Endothelial cell of umbilical vein (primary cell): ENCODE data around the gene DDAH2.

Experiments
- MAX ChIP-seq: IDR thresholded peaks from 2 replicates; pipeline ENCODE4 v1.6.1; 2011; ENCODE audit not compliant: insufficient read depth, insufficient read length
- POLR2A ChIP-seq: IDR thresholded peaks from 2 replicates; pipeline ENCODE4 v1.6.1; 2012; ENCODE audit warnings: low read depth, mild to moderate bottlenecking, control low read depth, low read length

GRCh38 chr6:31693535-31693934, 35.6 kb downstream of the DDAH2 start:
- TF ChIP-seq MAX (no peak), POLR2A (no peak)
